Right lobe of liver (tissue), 6 donors: ENCODE measurements around the gene ANKRD33B. TPM values are rescaled to one million over a fixed set of nuclear protein-coding genes. Genes with fewer than 3 reads are reported as not detected.

ENCODE experiments used
- ATAC-seq, 4 donors: fragments of 200-7000 bp; cut with Tn5 transposase; one replicate each; pipeline ENCODE4 v1.9.1; 2020; ENCODE audit warnings: mild to moderate bottlenecking in 4 of 4, moderate library complexity in 4 of 4
- DNase-seq, 3 donors: peaks; one replicate each; pipeline ENCODE4 v3.0.0-alpha.2; 2020
- H3K27ac ChIP-seq, 3 donors: fragments of 200-600 bp; one replicate each; pipeline ENCODE4 v1.8.0; 2022
- H3K27me3 ChIP-seq, 2 donors: fragments of 200-600 bp; one replicate each; pipeline ENCODE4 v1.8.0; 2022
- H3K36me3 ChIP-seq, 4 donors: fragments of 200-600 bp; sonication (generic) in 1 of 4; one replicate each; pipeline versions ENCODE4 v1.5.1 to v1.8.0; 2017 to 2022; ENCODE audit warnings: control low read depth in 1 of 4
- H3K4me1 ChIP-seq, 4 donors: fragments of 200-600 bp; sonication (generic) in 1 of 4; one replicate each; pipeline versions ENCODE4 v1.5.1 to v1.8.0; 2017 to 2022; ENCODE audit warnings: control low read depth in 1 of 4
- H3K4me3 ChIP-seq, 3 donors: fragments of 200-600 bp; one replicate each; pipeline ENCODE4 v1.8.0; 2022
- H3K9me3 ChIP-seq, 4 donors: fragments of 200-600 bp; sonication (generic) in 1 of 4; one replicate each; pipeline versions ENCODE4 v1.5.1 to v1.8.0; 2017 to 2022; ENCODE audit warnings: control low read depth in 1 of 4
- POLR2A ChIP-seq: fragments of 450-650 bp; IDR thresholded peaks from one replicate; pipeline ENCODE4 v1.6.1; 2017; ENCODE audit warnings: antibody characterized with exemption, mild to moderate bottlenecking
- WGBS: methylation state at CpG from one replicate; pipeline ENCODE4 v1.1.6; 2018; ENCODE audit warnings: low coverage, low lambda C conversion rate; ENCODE audit not compliant: insufficient coverage; ENCODE audit errors: missing lambda C conversion rate; 5-methylcytosine and 5-hydroxymethylcytosine counted together
- intact Hi-C, 2 donors: fragments of 100-400 bp; cut with DNase I; formaldehyde crosslinking; loops; one replicate each; pipeline versions ENCODE4 v1.11.2 to v1.14.1; 2022
- total RNA-seq, 6 experiments: library from RNA; depleted of rRNA in 2 of 6; stranded (reverse); fragments of >200 nt in 2 of 6; fragmentation: NEBNext Ultra II Directional in 3 of 6; extraction: Animal tissue kit (Norgen Biotek cat#: 25700) in 3 of 6; gene quantifications; one replicate each; pipeline versions ENCODE4 v1.1.0 to v1.2.4, GENCODE V29; 2016 to 2023
- TF ChIP-seq, protein P1 (sequence below), 4 donors: fragments of 200-600 bp in 3 of 4; fragments of 450-650 bp in 1 of 4; IDR thresholded peaks; one replicate each; pipeline versions ENCODE4 v1.5.1 to v1.8.0; 2016 to 2022; ENCODE audit warnings: antibody characterized with exemption in 4 of 4, mild to moderate bottlenecking in 2 of 4
- donor health status: DM: no; HTN: yes; CAD: no.
- donor health status: DM: no; HTN: no; CAD: no.
- donor health status: DM: no; HTN: no; CAD: no.
- donor health status: DM: no; HTN: yes; CAD: no.
- donor health status: DM: no; HTN: yes; CAD: no.

Gene ANKRD33B
- total RNA-seq, 6 experiments from 2014 or later = 0.16 to 1.3 (median 0.29) TPM

DNA sequence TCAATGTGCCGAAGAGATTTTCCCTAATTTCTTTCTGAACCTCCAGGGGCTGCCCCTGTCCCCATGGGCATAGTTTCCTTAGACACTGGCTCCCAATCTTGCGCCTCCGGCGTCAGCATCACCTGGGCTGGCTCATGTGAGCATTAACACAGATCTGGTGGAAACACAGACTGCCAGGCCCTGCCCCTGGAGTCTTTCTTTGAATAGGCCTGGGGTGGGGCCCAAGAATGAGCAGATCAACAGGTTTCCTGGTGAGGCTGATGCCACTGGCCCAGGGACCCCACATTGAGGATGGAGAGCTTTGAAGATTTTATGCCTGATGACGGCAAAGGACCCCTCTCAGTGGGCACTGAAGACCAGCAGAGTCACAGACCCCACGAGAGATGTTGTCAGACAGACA is 60.8 kb downstream of the ANKRD33B start:
- no peak for TF ChIP-seq POLR2A
- TF ChIP-seq, protein P1, sequence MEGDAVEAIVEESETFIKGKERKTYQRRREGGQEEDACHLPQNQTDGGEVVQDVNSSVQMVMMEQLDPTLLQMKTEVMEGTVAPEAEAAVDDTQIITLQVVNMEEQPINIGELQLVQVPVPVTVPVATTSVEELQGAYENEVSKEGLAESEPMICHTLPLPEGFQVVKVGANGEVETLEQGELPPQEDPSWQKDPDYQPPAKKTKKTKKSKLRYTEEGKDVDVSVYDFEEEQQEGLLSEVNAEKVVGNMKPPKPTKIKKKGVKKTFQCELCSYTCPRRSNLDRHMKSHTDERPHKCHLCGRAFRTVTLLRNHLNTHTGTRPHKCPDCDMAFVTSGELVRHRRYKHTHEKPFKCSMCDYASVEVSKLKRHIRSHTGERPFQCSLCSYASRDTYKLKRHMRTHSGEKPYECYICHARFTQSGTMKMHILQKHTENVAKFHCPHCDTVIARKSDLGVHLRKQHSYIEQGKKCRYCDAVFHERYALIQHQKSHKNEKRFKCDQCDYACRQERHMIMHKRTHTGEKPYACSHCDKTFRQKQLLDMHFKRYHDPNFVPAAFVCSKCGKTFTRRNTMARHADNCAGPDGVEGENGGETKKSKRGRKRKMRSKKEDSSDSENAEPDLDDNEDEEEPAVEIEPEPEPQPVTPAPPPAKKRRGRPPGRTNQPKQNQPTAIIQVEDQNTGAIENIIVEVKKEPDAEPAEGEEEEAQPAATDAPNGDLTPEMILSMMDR (IDR thresholded peaks at IDR 0.05) = no peak
- DNase-seq = no peak
- H3K9me3 ChIP-seq = no peaks in the 10 kb centered on the region
- no peak overlapping the region for H3K4me3 ChIP-seq
- no peak for ATAC-seq
- H3K4me1 ChIP-seq = peaks cover 0 to 2% (median 0%) of the 10 kb centered on the region in 4 donors
- no peak overlapping the region for H3K27ac ChIP-seq
- H3K27me3 ChIP-seq = no peaks in the 10 kb centered on the region
- no peaks in the 10 kb centered on the region for H3K36me3 ChIP-seq
- WGBS = 90% methylated on average over 5 of the region's 6 CpGs
- intact Hi-C loops = loop anchor here in 1 of 2 donors (5.0 kb wide), 1 partner anchor 167 kb away; no protein-coding TSS in a partner anchor

DNA sequence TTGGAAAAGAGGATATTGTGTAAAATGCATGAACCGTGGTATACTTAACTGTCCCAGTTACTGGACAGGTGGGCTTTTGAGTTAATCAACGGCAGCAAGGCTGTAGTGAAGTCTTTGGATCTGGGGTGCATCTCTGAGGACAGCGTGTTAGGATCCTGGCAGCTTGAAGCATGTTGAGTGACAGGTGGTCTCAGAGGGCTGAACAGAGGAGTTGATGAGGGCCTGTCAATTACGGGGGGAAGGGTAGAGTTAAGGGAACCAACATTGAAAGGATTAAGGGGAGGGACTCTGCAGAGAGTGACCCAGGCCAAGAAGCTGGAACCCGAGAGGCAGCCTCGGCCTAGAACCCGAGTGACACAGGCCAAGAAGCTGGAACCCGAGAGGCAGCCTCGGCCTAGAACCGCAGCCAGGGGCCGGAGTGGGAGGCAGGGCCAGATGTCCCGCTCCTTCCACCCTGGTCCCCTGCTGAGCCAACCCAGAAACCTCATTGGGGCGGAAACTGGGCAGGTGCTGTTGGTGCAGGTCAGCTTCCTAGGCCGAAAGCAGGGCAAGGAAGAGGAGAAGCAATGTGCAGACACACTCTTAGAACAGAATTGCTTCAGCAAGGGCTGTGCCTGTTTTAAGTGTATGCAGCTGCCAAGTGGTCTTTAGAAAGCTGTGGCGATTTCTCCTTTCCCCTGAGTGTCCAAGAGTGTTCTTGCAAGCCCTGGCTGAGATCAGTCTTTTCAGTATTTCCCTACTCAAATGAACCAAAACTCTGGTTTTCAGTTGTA is 62.0 kb downstream of the ANKRD33B start:
- Histone ChIP-seq H3K27me3 (no peaks in the 10 kb centered on the region), H3K4me3 (no peak overlapping the region), H3K4me1 (peaks cover 0 to 2% (median 0%) of the 10 kb centered on the region in 4 donors), H3K36me3 (no peaks in the 10 kb centered on the region), H3K27ac (no peak overlapping the region), H3K9me3 (no peaks in the 10 kb centered on the region)
- no peak for DNase-seq
- WGBS = 92% methylated on average over 8 of the region's 15 CpGs
- ATAC-seq = no peak
- TF ChIP-seq, protein P1 (IDR thresholded peaks at IDR 0.05) = no peak
- no peak for TF ChIP-seq POLR2A
- intact Hi-C loops = loop anchor here in 1 of 2 donors (5.0 kb wide), 1 partner anchor 169 kb away; no protein-coding TSS in a partner anchor

DNA sequence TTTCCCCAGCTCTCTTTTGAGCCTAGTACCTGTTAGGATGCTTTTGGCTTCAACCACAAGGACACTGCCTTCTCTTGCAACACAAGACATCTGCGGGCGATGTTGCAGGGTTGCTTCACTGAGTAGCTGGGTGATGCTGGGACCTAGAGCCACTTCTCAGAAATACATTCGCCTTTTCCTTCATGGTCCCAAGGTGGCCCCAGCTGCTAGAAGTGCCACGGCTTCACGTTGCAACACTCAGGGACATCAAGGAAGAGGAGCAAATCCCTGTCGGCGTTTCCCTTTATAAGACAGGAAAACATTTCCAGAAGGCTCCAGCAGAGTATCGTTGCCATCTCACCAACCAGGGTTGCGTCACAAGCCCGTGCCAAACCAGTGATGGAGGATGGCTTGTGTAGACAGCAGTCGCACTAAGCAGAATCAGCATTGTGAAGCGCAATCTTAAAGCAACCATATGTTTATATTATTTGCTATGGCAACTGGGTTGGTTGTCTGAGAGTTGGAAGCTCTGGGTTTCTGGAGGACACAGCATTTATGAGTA is 62.7 kb downstream of the ANKRD33B start:
- TF ChIP-seq, protein P1 (IDR thresholded peaks at IDR 0.05) = no peak
- TF ChIP-seq POLR2A = no peak
- ATAC-seq (no peak), DNase-seq (no peak)
- Histone ChIP-seq H3K9me3 (no peaks in the 10 kb centered on the region), H3K27ac (no peak overlapping the region), H3K36me3 (no peaks in the 10 kb centered on the region), H3K4me1 (peaks cover 0 to 2% (median 0%) of the 10 kb centered on the region in 4 donors), H3K4me3 (no peak overlapping the region), H3K27me3 (no peaks in the 10 kb centered on the region)
- intact Hi-C loops = loop anchor here in 1 of 2 donors (5.0 kb wide), 1 partner anchor 169 kb away; no protein-coding TSS in a partner anchor
- WGBS = 75% methylated on average over 9 of the region's 12 CpGs

DNA sequence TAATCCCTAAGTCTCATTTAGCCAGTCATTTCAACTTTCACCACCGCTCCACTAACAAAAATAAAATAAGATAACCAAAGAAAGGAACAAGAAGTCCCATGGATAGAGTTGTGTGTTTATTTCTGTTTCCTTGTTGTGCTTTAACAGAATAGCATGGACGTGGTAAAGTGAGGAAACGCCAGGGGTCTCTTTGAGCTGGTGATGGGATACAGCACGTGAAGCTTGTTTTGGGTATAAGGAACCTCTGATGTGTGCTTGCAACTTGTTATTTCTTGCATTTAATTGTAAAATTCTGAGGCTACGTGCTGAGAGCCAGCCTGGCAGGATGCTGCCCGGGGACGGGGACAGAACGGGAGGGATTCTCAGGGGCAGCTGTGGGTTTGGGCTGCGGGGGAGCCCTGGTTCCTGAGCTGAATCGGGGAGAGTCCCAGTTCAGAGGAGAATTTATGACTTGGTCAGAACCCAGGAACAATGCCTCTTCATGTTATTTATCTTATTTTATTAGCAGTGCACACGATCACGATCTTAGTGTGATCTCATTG is 63.4 kb downstream of the ANKRD33B start:
- Histone ChIP-seq H3K36me3 (no peaks in the 10 kb centered on the region), H3K9me3 (no peaks in the 10 kb centered on the region), H3K4me3 (peak overlapping the region; percentile 1 to 30 (median 29)), H3K27me3 (no peaks in the 10 kb centered on the region), H3K27ac (peak overlapping the region in 2 of 3 donors; percentile 76 to 87), H3K4me1 (peaks cover 0 to 2% (median 0%) of the 10 kb centered on the region in 4 donors)
- TF ChIP-seq POLR2A = no peak
- TF ChIP-seq, protein P1 (IDR thresholded peaks at IDR 0.05) = no peak
- 20% methylated on average over 11 of the region's 12 CpGs for WGBS
- DNase-seq (no peak), ATAC-seq (peak; percentile 15 to 43 (median 18))
- intact Hi-C loops = loop anchor here in 1 of 2 donors (5.0 kb wide), 1 partner anchor 170 kb away; no protein-coding TSS in a partner anchor
